ENCODE data around the gene GPR84.

- TF ChIP-seq BACH1 (IDR thresholded peaks at IDR 0.05; ENCODE audit: borderline replicate concordance) (no peak), POLR2A (IDR thresholded peaks at IDR 0.05; ENCODE audit: low read depth, low read length) (no peak), SIN3A (IDR thresholded peaks at IDR 0.05; ENCODE audit: low read depth, low read length) (no peak), EP300 (IDR thresholded peaks at IDR 0.05; ENCODE audit: borderline replicate concordance in 1 of 2, control insufficient read depth in 1 of 2, low read depth in 2 of 2, low read length in 2 of 2) (no peak), CTCF (IDR thresholded peaks at IDR 0.05 in 2 of 3, conservative IDR thresholded peaks at IDR 0.05 in 1 of 3; ENCODE audit: control insufficient read depth in 2 of 3, extremely low read depth in 1 of 3, insufficient read depth in 1 of 3, low read depth in 3 of 3, low read length in 3 of 3) (peak; percentile 100; a peak in 5 of 6 replicates), JUND (IDR thresholded peaks at IDR 0.05; ENCODE audit: low read depth, low read length) (no peak)
- TF ChIP-seq, protein P1, sequence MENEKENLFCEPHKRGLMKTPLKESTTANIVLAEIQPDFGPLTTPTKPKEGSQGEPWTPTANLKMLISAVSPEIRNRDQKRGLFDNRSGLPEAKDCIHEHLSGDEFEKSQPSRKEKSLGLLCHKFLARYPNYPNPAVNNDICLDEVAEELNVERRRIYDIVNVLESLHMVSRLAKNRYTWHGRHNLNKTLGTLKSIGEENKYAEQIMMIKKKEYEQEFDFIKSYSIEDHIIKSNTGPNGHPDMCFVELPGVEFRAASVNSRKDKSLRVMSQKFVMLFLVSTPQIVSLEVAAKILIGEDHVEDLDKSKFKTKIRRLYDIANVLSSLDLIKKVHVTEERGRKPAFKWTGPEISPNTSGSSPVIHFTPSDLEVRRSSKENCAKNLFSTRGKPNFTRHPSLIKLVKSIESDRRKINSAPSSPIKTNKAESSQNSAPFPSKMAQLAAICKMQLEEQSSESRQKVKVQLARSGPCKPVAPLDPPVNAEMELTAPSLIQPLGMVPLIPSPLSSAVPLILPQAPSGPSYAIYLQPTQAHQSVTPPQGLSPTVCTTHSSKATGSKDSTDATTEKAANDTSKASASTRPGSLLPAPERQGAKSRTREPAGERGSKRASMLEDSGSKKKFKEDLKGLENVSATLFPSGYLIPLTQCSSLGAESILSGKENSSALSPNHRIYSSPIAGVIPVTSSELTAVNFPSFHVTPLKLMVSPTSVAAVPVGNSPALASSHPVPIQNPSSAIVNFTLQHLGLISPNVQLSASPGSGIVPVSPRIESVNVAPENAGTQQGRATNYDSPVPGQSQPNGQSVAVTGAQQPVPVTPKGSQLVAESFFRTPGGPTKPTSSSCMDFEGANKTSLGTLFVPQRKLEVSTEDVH (IDR thresholded peaks at IDR 0.05; ENCODE audit: low read depth, partially characterized antibody) = no peak
These were observed 15.3 kb upstream of the GPR84 start for GRCh38 chr12:54379398-54380201.

Measured in GM12878 (cell line).